ENCODE results near the gene NR2F1. TPM values are rescaled to one million over a fixed set of nuclear protein-coding genes. Genes with fewer than 3 reads are reported as not detected.
A peak's percentile ranks its signal among the peaks of the same experiment; 100 is the strongest.

NR2F1 gene
- total RNA-seq, 2 donors from 2014 or later, result 1.1 to 3.4 TPM

- no peaks in the 10 kb centered on the region for H3K36me3 ChIP-seq
- no peaks in the 10 kb centered on the region for H3K27me3 ChIP-seq (replicated peaks; ENCODE audit: insufficient read depth)
- no peak overlapping the region for H3K27ac ChIP-seq
These were observed 15.6 kb upstream of the NR2F1 start for GRCh38 chr5:93567424-93567823.

GRCh38 chr5:93569300-93570160 is 13.5 kb upstream of the NR2F1 start:
- ATAC-seq (ENCODE audit: insufficient number of reproducible peaks, low FRiP score, low read depth), result no peak

More at GRCh38 chr5:93567424-93567823, 15.6 kb upstream of the NR2F1 start:
- DNase-seq (ENCODE audit: low spot score) (no peak), ATAC-seq (ENCODE audit: insufficient number of reproducible peaks, low FRiP score, low read depth) (no peak)
- H3K4me1 ChIP-seq (ENCODE audit: control insufficient read depth in 1 of 2, low read depth in 2 of 2), result peaks cover 0 to 16% of the 10 kb centered on the region in 2 donors
- no peaks in the 10 kb centered on the region for H3K9me3 ChIP-seq
- no peak overlapping the region for H3K4me3 ChIP-seq
- no peak for TF ChIP-seq CTCF (IDR thresholded peaks at IDR 0.05)

GRCh38 chr5:93570294-93571113 is 12.5 kb upstream of the NR2F1 start:
- H3K4me3 ChIP-seq, result peak overlapping the region; percentile 54
- DNase-seq (ENCODE audit: low spot score) (no peak), ATAC-seq (ENCODE audit: insufficient number of reproducible peaks, low FRiP score, low read depth) (no peak)
- H3K4me1 ChIP-seq (ENCODE audit: control insufficient read depth in 1 of 2, low read depth in 2 of 2), result peaks cover 0 to 17% of the 10 kb centered on the region in 2 donors
- H3K27me3 ChIP-seq (replicated peaks; ENCODE audit: insufficient read depth), result peaks cover 3% of the 10 kb centered on the region
- H3K36me3 ChIP-seq, result no peaks in the 10 kb centered on the region
- no peak for TF ChIP-seq CTCF (IDR thresholded peaks at IDR 0.05)
- no peak overlapping the region for H3K27ac ChIP-seq
- H3K9me3 ChIP-seq, result no peaks in the 10 kb centered on the region

More at GRCh38 chr5:93569300-93570160, 13.5 kb upstream of the NR2F1 start:
- no peaks in the 10 kb centered on the region for H3K36me3 ChIP-seq
- peaks cover 0 to 17% of the 10 kb centered on the region in 2 donors for H3K4me1 ChIP-seq (ENCODE audit: control insufficient read depth in 1 of 2, low read depth in 2 of 2)
- H3K9me3 ChIP-seq, result no peaks in the 10 kb centered on the region
- TF ChIP-seq CTCF (IDR thresholded peaks at IDR 0.05), result no peak
- DNase-seq (ENCODE audit: low spot score), result no peak
- no peaks in the 10 kb centered on the region for H3K27me3 ChIP-seq (replicated peaks; ENCODE audit: insufficient read depth)
- no peak overlapping the region for H3K27ac ChIP-seq
- no peak overlapping the region for H3K4me3 ChIP-seq

- DNase-seq (ENCODE audit: low spot score) (no peak), ATAC-seq (ENCODE audit: insufficient number of reproducible peaks, low FRiP score, low read depth) (no peak)
- Histone ChIP-seq H3K27me3 (replicated peaks; ENCODE audit: insufficient read depth) (peaks cover 4% of the 10 kb centered on the region), H3K36me3 (no peaks in the 10 kb centered on the region), H3K9me3 (no peaks in the 10 kb centered on the region), H3K4me3 (peak overlapping the region; percentile 54), H3K4me1 (ENCODE audit: control insufficient read depth in 1 of 2, low read depth in 2 of 2) (peaks cover 0 to 17% of the 10 kb centered on the region in 2 donors), H3K27ac (no peak overlapping the region)
- TF ChIP-seq CTCF (IDR thresholded peaks at IDR 0.05), result no peak
These were observed 11.7 kb upstream of the NR2F1 start for GRCh38 chr5:93571114-93571949.
